Activated T-helper 1 cell treated with anti-CD3 and anti-CD28 coated beads, Interleukin-12 subunit alpha, Interleukin-12 subunit beta, Interleukin-2, Interleukin-4 antibody, amounts not matched to agents 30 ng/mL and 10 ng/mL and 1 ng/mL, durations not matched to agents 14 hours and 24 hours and 36 hours (primary cell): Measurements from ENCODE around the gene ARL2BP. TPM values are rescaled to one million over a fixed set of nuclear protein-coding genes. Genes with fewer than 3 reads are reported as not detected.

Experiments
- DNase-seq: peaks from one replicate; pipeline ENCODE4 v3.0.0; 2021; ENCODE audit warnings: low spot score
- H3K27ac Mint-ChIP-seq: one replicate; pipeline ENCODE4 v1.8.0; 2021; ENCODE audit warnings: mild to moderate bottlenecking, mixed read lengths
- H3K27me3 Mint-ChIP-seq: one replicate; pipeline ENCODE4 v1.8.0; 2022; ENCODE audit warnings: mild to moderate bottlenecking, moderate library complexity, mixed read lengths; ENCODE audit not compliant: insufficient read depth
- H3K36me3 Mint-ChIP-seq: one replicate; pipeline ENCODE4 v1.8.0; 2021; ENCODE audit warnings: low read depth, mixed read lengths
- H3K4me1 Mint-ChIP-seq: one replicate; pipeline ENCODE4 v1.8.0; 2021; ENCODE audit warnings: low read depth, mixed read lengths
- H3K4me3 Mint-ChIP-seq: one replicate; pipeline ENCODE4 v1.8.0; 2021; ENCODE audit warnings: mild to moderate bottlenecking, moderate library complexity, mixed read lengths
- H3K9me3 Mint-ChIP-seq: one replicate; pipeline ENCODE4 v1.8.0; 2021; ENCODE audit warnings: mixed read lengths
- intact Hi-C: fragments of 100-400 bp; cut with micrococcal nuclease; formaldehyde crosslinking; loops from one replicate; pipeline ENCODE4 v1.15.1; 2024
- total RNA-seq: library from RNA; stranded (reverse); gene quantifications from 2 replicates; pipeline ENCODE4 v1.2.3, GENCODE V29; 2022

ARL2BP gene
- total RNA-seq, 1 donor from 2014 or later: 29.7 TPM

GRCh38 chr16:57284209-57284951 lies 39.3 kb downstream of the ARL2BP start, which contains the start of gene PLLP:
Gene PLLP (minus strand): TSS chr16:57284672. CDS start chr16:57284540, 132 bp downstream.
- H3K27me3 Mint-ChIP-seq: peaks cover 40% of the 10 kb centered on the region
- DNase-seq: peak; percentile 24
- intact Hi-C loops: loop anchor here (1.0 kb wide), 2 partner anchors 16 to 40 kb away; no protein-coding TSS in a partner anchor
- H3K36me3 Mint-ChIP-seq: no peaks in the 10 kb centered on the region
- peak within 1 kb of the TSS; percentile 80 for H3K4me3 Mint-ChIP-seq
- H3K4me1 Mint-ChIP-seq: peaks cover 8% of the 10 kb centered on the region
- H3K27ac Mint-ChIP-seq: peak within 1 kb of the TSS; percentile 18
- H3K9me3 Mint-ChIP-seq: no peaks in the 10 kb centered on the region

- Mint-ChIP-seq H3K36me3 (no peaks in the 10 kb centered on the region), H3K27me3 (peaks cover 37% of the 10 kb centered on the region), H3K27ac (no peak overlapping the region), H3K4me1 (peaks cover 14% of the 10 kb centered on the region), H3K9me3 (no peaks in the 10 kb centered on the region), H3K4me3 (peak overlapping the region; percentile 73)
- no peak for DNase-seq
- intact Hi-C loops: loop anchor here (1.0 kb wide), 2 partner anchors 15 to 41 kb away; no protein-coding TSS in a partner anchor
Observed at GRCh38 chr16:57284952-57285363, 39.9 kb downstream of the ARL2BP start.

GRCh38 chr16:57285379-57285778 lies 40.3 kb downstream of the ARL2BP start:
- no peaks in the 10 kb centered on the region for H3K36me3 Mint-ChIP-seq
- peaks cover 35% of the 10 kb centered on the region for H3K27me3 Mint-ChIP-seq
- intact Hi-C loops: no loop called here
- H3K4me1 Mint-ChIP-seq: peaks cover 18% of the 10 kb centered on the region
- H3K4me3 Mint-ChIP-seq: peak overlapping the region; percentile 73
- DNase-seq: no peak
- no peaks in the 10 kb centered on the region for H3K9me3 Mint-ChIP-seq
- no peak overlapping the region for H3K27ac Mint-ChIP-seq

GRCh38 chr16:57289391-57290257 lies 44.6 kb downstream of the ARL2BP start:
- no peak overlapping the region for H3K4me3 Mint-ChIP-seq

GRCh38 chr16:57297856-57298255 lies 52.8 kb downstream of the ARL2BP start:
- Mint-ChIP-seq H3K4me1 (peaks cover 4% of the 10 kb centered on the region), H3K9me3 (no peaks in the 10 kb centered on the region), H3K4me3 (peak overlapping the region; percentile 53), H3K36me3 (no peaks in the 10 kb centered on the region), H3K27ac (peak overlapping the region; percentile 67), H3K27me3 (peaks cover 7% of the 10 kb centered on the region)
- intact Hi-C loops: loop anchor here (1.0 kb wide), 1 partner anchor 205 kb away; no protein-coding TSS in a partner anchor
- no peak for DNase-seq

More at GRCh38 chr16:57289391-57290257, 44.6 kb downstream of the ARL2BP start:
- peaks cover 10% of the 10 kb centered on the region for H3K27me3 Mint-ChIP-seq
- no peak for DNase-seq
- intact Hi-C loops: loop anchor here (1.0 kb wide), 1 partner anchor 10 kb away; no protein-coding TSS in a partner anchor
- no peak overlapping the region for H3K27ac Mint-ChIP-seq
- H3K9me3 Mint-ChIP-seq: no peaks in the 10 kb centered on the region
- peaks cover 22% of the 10 kb centered on the region for H3K4me1 Mint-ChIP-seq
- H3K36me3 Mint-ChIP-seq: no peaks in the 10 kb centered on the region

- no peak overlapping the region for H3K27ac Mint-ChIP-seq
- no peaks in the 10 kb centered on the region for H3K36me3 Mint-ChIP-seq
- H3K4me1 Mint-ChIP-seq: peaks cover 13% of the 10 kb centered on the region
- no peaks in the 10 kb centered on the region for H3K9me3 Mint-ChIP-seq
- no peak overlapping the region for H3K4me3 Mint-ChIP-seq
- H3K27me3 Mint-ChIP-seq: peaks cover 7% of the 10 kb centered on the region
- intact Hi-C loops: loop anchor here (1.0 kb wide), 1 partner anchor 10 kb away; no protein-coding TSS in a partner anchor
- DNase-seq: no peak
Observed at GRCh38 chr16:57299009-57299718, 54.1 kb downstream of the ARL2BP start.

GRCh38 chr16:57299719-57300386 lies 54.8 kb downstream of the ARL2BP start:
- peak; percentile 78 for DNase-seq
- intact Hi-C loops: loop anchor here (1.0 to 5.0 kb wide), 13 partner anchors 11 to 435 kb away; partner anchors contain the start of genes CCDC102A, CIAPIN1, COQ9 and KATNB1
- no peaks in the 10 kb centered on the region for H3K36me3 Mint-ChIP-seq
- no peak overlapping the region for H3K27ac Mint-ChIP-seq
- H3K9me3 Mint-ChIP-seq: no peaks in the 10 kb centered on the region
- peaks cover 18% of the 10 kb centered on the region for H3K4me1 Mint-ChIP-seq
- peaks cover 7% of the 10 kb centered on the region for H3K27me3 Mint-ChIP-seq
- no peak overlapping the region for H3K4me3 Mint-ChIP-seq

GRCh38 chr16:57300387-57301125 lies 55.5 kb downstream of the ARL2BP start:
- H3K4me1 Mint-ChIP-seq: peaks cover 18% of the 10 kb centered on the region
- peak; percentile 99 for DNase-seq
- intact Hi-C loops: loop anchor here (1.0 to 5.0 kb wide), 12 partner anchors 16 to 435 kb away; partner anchors contain the start of genes CCDC102A, CIAPIN1, COQ9 and KATNB1
- H3K36me3 Mint-ChIP-seq: no peaks in the 10 kb centered on the region
- no peak overlapping the region for H3K27ac Mint-ChIP-seq
- no peaks in the 10 kb centered on the region for H3K9me3 Mint-ChIP-seq
- no peak overlapping the region for H3K4me3 Mint-ChIP-seq
- peaks cover 7% of the 10 kb centered on the region for H3K27me3 Mint-ChIP-seq

GRCh38 chr16:57301126-57301817 lies 56.2 kb downstream of the ARL2BP start:
- H3K9me3 Mint-ChIP-seq: no peaks in the 10 kb centered on the region
- DNase-seq: no peak
- intact Hi-C loops: loop anchor here (5.0 kb wide), 1 partner anchor 306 kb away; no protein-coding TSS in a partner anchor
- H3K27ac Mint-ChIP-seq: no peak overlapping the region
- no peaks in the 10 kb centered on the region for H3K36me3 Mint-ChIP-seq
- peaks cover 7% of the 10 kb centered on the region for H3K27me3 Mint-ChIP-seq
- no peak overlapping the region for H3K4me3 Mint-ChIP-seq
- H3K4me1 Mint-ChIP-seq: peaks cover 18% of the 10 kb centered on the region
